GM19238 (cell line): Measurements from ENCODE around the gene PXK.

Source experiments
- DNase-seq: peaks from one replicate; pipeline ENCODE4 v3.0.0; 2011; ENCODE audit warnings: low spot score; ENCODE audit not compliant: insufficient read length

PXK gene

GRCh38 chr3:58464866-58465265, 132.2 kb downstream of the PXK start:
- DNase-seq: no peak

GRCh38 chr3:58466899-58467563, 134.3 kb downstream of the PXK start:
- DNase-seq: no peak

GRCh38 chr3:58469096-58469495, 136.4 kb downstream of the PXK start:
- DNase-seq: no peak

- no peak for DNase-seq
Observed at GRCh38 chr3:58470363-58471024, 137.8 kb downstream of the PXK start.

- DNase-seq: no peak
Observed at GRCh38 chr3:58471025-58471887, 138.6 kb downstream of the PXK start.

GRCh38 chr3:58473275-58473674, 140.6 kb downstream of the PXK start:
- no peak for DNase-seq

- DNase-seq: no peak
Observed at GRCh38 chr3:58474348-58474911, 141.7 kb downstream of the PXK start.

GRCh38 chr3:58474967-58475578, 142.4 kb downstream of the PXK start:
- DNase-seq: no peak
